RWPE2 (cell line): ENCODE results near the gene CTNNA1.

Experiments used
- ATAC-seq: fragments of 200-7000 bp; cut with Tn5 transposase; 3 replicates; pipeline ENCODE4 v1.9.1; 2021; ENCODE audit warnings: low read depth
- DNase-seq: peaks from one replicate; pipeline ENCODE4 v3.0.0-alpha.2; 2020; ENCODE audit warnings: low spot score
- H3K27ac ChIP-seq: fragments of 450-650 bp; 2 replicates; pipeline ENCODE4 v1.5.1; 2017; ENCODE audit warnings: mild to moderate bottlenecking; ENCODE audit not compliant: poor library complexity, severe bottlenecking
- H3K27me3 ChIP-seq: fragments of 250-450 bp; sonication (Bioruptor Pico); 2 replicates; pipeline ENCODE4 v1.5.1; 2021; ENCODE audit warnings: mild to moderate bottlenecking, moderate library complexity; ENCODE audit not compliant: insufficient read depth, poor library complexity, severe bottlenecking
- H3K36me3 ChIP-seq: fragments of 250-450 bp; sonication (Bioruptor Pico); 2 replicates; pipeline ENCODE4 v1.5.1; 2020; ENCODE audit warnings: low read depth, mild to moderate bottlenecking, moderate library complexity
- H3K4me1 ChIP-seq: fragments of 250-450 bp; sonication (Bioruptor Pico); 2 replicates; pipeline ENCODE4 v1.5.1; 2021; ENCODE audit warnings: mild to moderate bottlenecking, moderate library complexity; ENCODE audit not compliant: insufficient read depth, poor library complexity, severe bottlenecking
- H3K4me3 ChIP-seq: fragments of 250-450 bp; sonication (Bioruptor Pico); 2 replicates; pipeline ENCODE4 v1.5.1; 2021; ENCODE audit warnings: mild to moderate bottlenecking, moderate library complexity; ENCODE audit not compliant: severe bottlenecking
- H3K9me3 ChIP-seq: fragments of 250-450 bp; sonication (Bioruptor Pico); 2 replicates; pipeline ENCODE4 v1.5.1; 2021; ENCODE audit warnings: mild to moderate bottlenecking, moderate library complexity; ENCODE audit not compliant: severe bottlenecking
- TF ChIP-seq, protein P1 (sequence below): fragments of 450-650 bp; IDR thresholded peaks from one replicate; pipeline ENCODE4 v1.5.1; 2017; ENCODE audit warnings: mild to moderate bottlenecking, moderate library complexity; ENCODE audit not compliant: poor library complexity, severe bottlenecking

The CTNNA1 gene

GRCh38 chr5:138974227-138975063 is 221.2 kb downstream of the CTNNA1 start:
- DNase-seq: no peak
- H3K9me3 ChIP-seq: no peaks in the 10 kb centered on the region
- H3K36me3 ChIP-seq: no peaks in the 10 kb centered on the region
- H3K4me3 ChIP-seq: no peak overlapping the region
- TF ChIP-seq, protein P1, sequence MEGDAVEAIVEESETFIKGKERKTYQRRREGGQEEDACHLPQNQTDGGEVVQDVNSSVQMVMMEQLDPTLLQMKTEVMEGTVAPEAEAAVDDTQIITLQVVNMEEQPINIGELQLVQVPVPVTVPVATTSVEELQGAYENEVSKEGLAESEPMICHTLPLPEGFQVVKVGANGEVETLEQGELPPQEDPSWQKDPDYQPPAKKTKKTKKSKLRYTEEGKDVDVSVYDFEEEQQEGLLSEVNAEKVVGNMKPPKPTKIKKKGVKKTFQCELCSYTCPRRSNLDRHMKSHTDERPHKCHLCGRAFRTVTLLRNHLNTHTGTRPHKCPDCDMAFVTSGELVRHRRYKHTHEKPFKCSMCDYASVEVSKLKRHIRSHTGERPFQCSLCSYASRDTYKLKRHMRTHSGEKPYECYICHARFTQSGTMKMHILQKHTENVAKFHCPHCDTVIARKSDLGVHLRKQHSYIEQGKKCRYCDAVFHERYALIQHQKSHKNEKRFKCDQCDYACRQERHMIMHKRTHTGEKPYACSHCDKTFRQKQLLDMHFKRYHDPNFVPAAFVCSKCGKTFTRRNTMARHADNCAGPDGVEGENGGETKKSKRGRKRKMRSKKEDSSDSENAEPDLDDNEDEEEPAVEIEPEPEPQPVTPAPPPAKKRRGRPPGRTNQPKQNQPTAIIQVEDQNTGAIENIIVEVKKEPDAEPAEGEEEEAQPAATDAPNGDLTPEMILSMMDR: no peak
- no peaks in the 10 kb centered on the region for H3K4me1 ChIP-seq
- H3K27me3 ChIP-seq: no peaks in the 10 kb centered on the region
- no peak overlapping the region for H3K27ac ChIP-seq
- no peak for ATAC-seq

DNA sequence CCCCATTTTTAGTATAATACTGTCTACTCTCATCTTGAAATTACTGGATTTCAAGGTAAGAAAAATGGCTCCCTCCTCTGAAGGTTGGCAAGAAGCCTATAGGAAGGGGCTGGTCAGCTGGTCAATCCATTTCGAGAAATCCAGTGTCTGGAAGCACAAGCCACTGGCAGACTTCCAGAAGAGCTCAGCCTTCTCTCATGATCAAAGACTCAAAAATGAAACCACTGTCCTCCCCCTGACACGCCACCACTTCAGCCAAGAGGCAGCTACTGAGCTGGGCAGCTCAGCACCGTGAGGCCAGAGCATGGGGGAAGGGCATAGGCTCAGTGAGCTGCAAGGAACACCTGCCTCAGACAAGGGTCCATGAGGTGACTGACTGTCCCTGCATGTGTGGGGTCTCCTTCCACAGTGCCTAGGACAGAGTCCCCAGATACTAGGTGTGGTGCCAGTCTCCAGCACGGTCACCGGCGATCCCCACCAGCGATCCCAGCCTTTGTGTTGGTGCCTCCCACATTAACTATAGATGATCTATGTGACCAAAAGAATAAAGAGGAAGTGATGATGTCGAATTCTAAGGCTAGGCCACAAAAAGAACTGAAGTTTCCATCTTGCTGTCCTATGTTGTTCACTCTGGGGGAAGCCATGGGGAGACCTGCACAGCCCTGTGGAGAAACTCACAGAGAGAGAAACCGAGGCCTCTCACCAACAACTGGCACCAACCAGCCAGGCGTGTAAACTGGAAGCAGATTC is 222.0 kb downstream of the CTNNA1 start:
- no peaks in the 10 kb centered on the region for H3K9me3 ChIP-seq
- TF ChIP-seq, protein P1: no peak
- no peaks in the 10 kb centered on the region for H3K4me1 ChIP-seq
- H3K36me3 ChIP-seq: no peaks in the 10 kb centered on the region
- no peaks in the 10 kb centered on the region for H3K27me3 ChIP-seq
- DNase-seq (no peak), ATAC-seq (no peak)
- no peak overlapping the region for H3K4me3 ChIP-seq
- H3K27ac ChIP-seq: no peak overlapping the region

- Histone ChIP-seq H3K4me1 (no peaks in the 10 kb centered on the region), H3K4me3 (no peak overlapping the region), H3K36me3 (no peaks in the 10 kb centered on the region), H3K9me3 (no peaks in the 10 kb centered on the region), H3K27ac (no peak overlapping the region), H3K27me3 (no peaks in the 10 kb centered on the region)
- DNase-seq: no peak
- ATAC-seq: no peak
- TF ChIP-seq, protein P1: no peak
Observed at GRCh38 chr5:138978080-138978479, 224.9 kb downstream of the CTNNA1 start.

DNA sequence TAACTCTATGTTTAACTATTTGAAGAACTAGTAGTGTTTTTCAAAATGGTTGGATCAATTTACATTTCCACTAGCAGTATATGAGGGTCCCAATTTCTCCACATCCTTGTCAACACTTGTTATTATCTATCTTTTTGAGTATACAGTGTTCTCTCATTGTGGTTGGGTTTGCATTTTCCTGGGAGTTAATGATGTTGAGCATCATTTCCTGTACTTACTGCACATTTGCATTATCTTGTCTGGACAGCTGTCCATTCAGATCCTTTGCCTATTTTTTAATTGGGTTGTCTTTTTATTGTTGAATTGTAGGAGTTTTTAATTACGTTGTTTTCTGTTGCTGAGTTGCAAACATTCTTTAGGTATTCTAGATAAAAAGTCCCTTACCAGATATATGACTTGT is 225.4 kb downstream of the CTNNA1 start:
- DNase-seq: no peak
- TF ChIP-seq, protein P1: no peak

More for the DNA sequence above, 225.4 kb downstream of the CTNNA1 start:
- Histone ChIP-seq H3K9me3 (no peaks in the 10 kb centered on the region), H3K27me3 (no peaks in the 10 kb centered on the region), H3K4me1 (no peaks in the 10 kb centered on the region), H3K4me3 (no peak overlapping the region), H3K36me3 (no peaks in the 10 kb centered on the region), H3K27ac (no peak overlapping the region)
- no peak for ATAC-seq
